Activated CD8-positive, alpha-beta memory T cell treated with anti-CD3 and anti-CD28 coated beads, Interleukin-2, amount 50 U/mL, for 1 hour (primary cell): ENCODE measurements around the gene GUCY1A2.

Experiments
- DNase-seq: peaks from one replicate; pipeline ENCODE4 v3.0.0-alpha.2; 2020; ENCODE audit errors: extremely low read depth

Gene GUCY1A2

GRCh38 chr11:106733635-106734034, 284.6 kb downstream of the GUCY1A2 start:
- no peak for DNase-seq

- no peak for DNase-seq
Observed at GRCh38 chr11:106728859-106729258, 289.4 kb downstream of the GUCY1A2 start.

- DNase-seq = no peak
Observed at GRCh38 chr11:106728379-106728778, 289.9 kb downstream of the GUCY1A2 start.

- DNase-seq = no peak
Observed at GRCh38 chr11:106727256-106727655, 291.0 kb downstream of the GUCY1A2 start.

GRCh38 chr11:106724293-106724892, 293.9 kb downstream of the GUCY1A2 start:
- no peak for DNase-seq

GRCh38 chr11:106723071-106723470, 295.2 kb downstream of the GUCY1A2 start:
- no peak for DNase-seq

- DNase-seq = no peak
Observed at GRCh38 chr11:106717222-106717621, 301.1 kb downstream of the GUCY1A2 start.

- DNase-seq = no peak
Observed at GRCh38 chr11:106714199-106714598, 304.1 kb downstream of the GUCY1A2 start.

- no peak for DNase-seq
Observed at GRCh38 chr11:106708348-106708747, 309.9 kb downstream of the GUCY1A2 start.

- DNase-seq = no peak
Observed at GRCh38 chr11:106706355-106706754, 311.9 kb downstream of the GUCY1A2 start.

- no peak for DNase-seq
Observed at GRCh38 chr11:106702805-106703204, 315.5 kb downstream of the GUCY1A2 start.

- DNase-seq = no peak
Observed at GRCh38 chr11:106697058-106697457, 321.2 kb downstream of the GUCY1A2 start.

GRCh38 chr11:106695506-106695905, 322.8 kb downstream of the GUCY1A2 start:
- no peak for DNase-seq

GRCh38 chr11:106694501-106694900, 323.8 kb downstream of the GUCY1A2 start:
- no peak for DNase-seq

GRCh38 chr11:106691807-106692365, 326.4 kb downstream of the GUCY1A2 start:
- no peak for DNase-seq

- DNase-seq = no peak
Observed at GRCh38 chr11:106690923-106691322, 327.4 kb downstream of the GUCY1A2 start.

- DNase-seq = no peak
Observed at GRCh38 chr11:106684944-106685343, 333.3 kb downstream of the GUCY1A2 start.

GRCh38 chr11:106683435-106683834, 334.8 kb downstream of the GUCY1A2 start:
- no peak for DNase-seq

GRCh38 chr11:106681435-106681834, 336.8 kb downstream of the GUCY1A2 start:
- no peak for DNase-seq

- DNase-seq = no peak
Observed at GRCh38 chr11:106679581-106679980, 338.7 kb downstream of the GUCY1A2 start.

GRCh38 chr11:106679181-106679580, 339.1 kb downstream of the GUCY1A2 start:
- no peak for DNase-seq

- DNase-seq = no peak
Observed at GRCh38 chr11:106670069-106670468, 348.2 kb downstream of the GUCY1A2 start.

- no peak for DNase-seq
Observed at GRCh38 chr11:106668147-106668546, 350.1 kb downstream of the GUCY1A2 start.

- no peak for DNase-seq
Observed at GRCh38 chr11:106656646-106657045, 361.6 kb downstream of the GUCY1A2 start.
